HepG2 (cell line): ENCODE data around the gene UQCR10. TPM values are rescaled to one million over a fixed set of nuclear protein-coding genes. Genes with fewer than 3 reads are reported as not detected.

Source experiments
- ARHGAP35 ChIP-seq: sonication (generic); formaldehyde crosslinking; IDR thresholded peaks from 2 replicates; pipeline ENCODE4 v1.9.0; 2022; ENCODE audit warnings: mild to moderate bottlenecking, inconsistent platforms, moderate library complexity, missing genetic modification reagents, borderline replicate concordance
- ASH2L ChIP-seq: fragments of 300-600, 200-600 bp; sonication (generic); IDR thresholded peaks from 2 replicates; pipeline ENCODE4 v1.7.0; 2017; ENCODE audit warnings: low read depth, mild to moderate bottlenecking, moderate library complexity, mixed read lengths, low read length; ENCODE audit not compliant: insufficient read length
- FOXK2 ChIP-seq: fragments of 450-650 bp; IDR thresholded peaks from 2 replicates; pipeline ENCODE4 v1.6.1; 2016
- KDM3A ChIP-seq: IDR thresholded peaks from 2 replicates; pipeline ENCODE4 v1.6.1; 2018; ENCODE audit warnings: low read depth, missing compliant biosample characterization
- MXI1 ChIP-seq: IDR thresholded peaks from 3 replicates; pipeline ENCODE4 v1.6.1; 2012; ENCODE audit warnings: low read depth, low read length, inconsistent platforms, borderline replicate concordance
- NFE2 ChIP-seq: sonication (generic); formaldehyde crosslinking; IDR thresholded peaks from 2 replicates; pipeline ENCODE4 v1.4.0; 2020; ENCODE audit warnings: missing genetic modification reagents
- NR2F6 ChIP-seq, 2 experiments: IDR thresholded peaks; 2 replicates each; pipeline ENCODE4 v1.6.1; 2016; ENCODE audit warnings: antibody characterized with exemption in 1 of 2, mild to moderate bottlenecking in 1 of 2
- PRDM10 ChIP-seq: sonication (generic); formaldehyde crosslinking; IDR thresholded peaks from 2 replicates; pipeline ENCODE4 v1.4.0; 2020; ENCODE audit warnings: low read depth, missing genetic modification reagents
- PTBP1 ChIP-seq: fragments of 200-400 bp; formaldehyde crosslinking; IDR thresholded peaks from 2 replicates; pipeline ENCODE4 v1.6.1; 2018; ENCODE audit warnings: low read length, low read depth; ENCODE audit not compliant: poor library complexity, severe bottlenecking
- RXRA ChIP-seq: sonication (generic); formaldehyde crosslinking; IDR thresholded peaks from 2 replicates; pipeline ENCODE4 v1.5.1; 2020; ENCODE audit warnings: missing genetic modification reagents
- SIX4 ChIP-seq: sonication (generic); formaldehyde crosslinking; IDR thresholded peaks from 2 replicates; pipeline ENCODE4 v1.4.0; 2020; ENCODE audit warnings: missing genetic modification reagents
- SNRNP70 ChIP-seq: fragments of 200-400 bp; formaldehyde crosslinking; IDR thresholded peaks from 2 replicates; pipeline ENCODE4 v1.6.1; 2017; ENCODE audit warnings: mild to moderate bottlenecking, low read depth, low read length, moderate library complexity
- SP4 ChIP-seq: sonication (generic); formaldehyde crosslinking; IDR thresholded peaks from 2 replicates; pipeline ENCODE4 v1.8.1; 2023; ENCODE audit warnings: mild to moderate bottlenecking, missing genetic modification reagents
- TOPORS ChIP-seq: sonication (generic); formaldehyde crosslinking; IDR thresholded peaks from 2 replicates; pipeline ENCODE4 v1.8.0; 2023; ENCODE audit warnings: mild to moderate bottlenecking, missing genetic modification reagents
- ZBTB7B ChIP-seq: sonication (generic); formaldehyde crosslinking; IDR thresholded peaks from 2 replicates; pipeline ENCODE4 v1.4.0; 2020; ENCODE audit warnings: missing genetic modification reagents
- ZNF253 ChIP-seq: sonication (generic); formaldehyde crosslinking; IDR thresholded peaks from 2 replicates; pipeline ENCODE4 v1.8.0; 2022; ENCODE audit warnings: mild to moderate bottlenecking, missing genetic modification reagents, borderline replicate concordance
- ZNF562 ChIP-seq: sonication (generic); formaldehyde crosslinking; IDR thresholded peaks from 2 replicates; pipeline ENCODE4 v1.8.0; 2022; ENCODE audit warnings: missing genetic modification reagents, borderline replicate concordance
- ZNF570 ChIP-seq: sonication (generic); formaldehyde crosslinking; IDR thresholded peaks from 2 replicates; pipeline ENCODE4 v1.4.0; 2020; ENCODE audit warnings: mild to moderate bottlenecking, missing genetic modification reagents, borderline replicate concordance
- ZNF619 ChIP-seq: sonication (generic); formaldehyde crosslinking; IDR thresholded peaks from 2 replicates; pipeline ENCODE4 v1.4.0; 2020; ENCODE audit warnings: mild to moderate bottlenecking, missing genetic modification reagents
- ZNF75D ChIP-seq: sonication (generic); formaldehyde crosslinking; IDR thresholded peaks from 2 replicates; pipeline ENCODE4 v1.8.1; 2023; ENCODE audit warnings: missing genetic modification reagents, mild to moderate bottlenecking, borderline replicate concordance
- ZNF83 ChIP-seq: sonication (generic); formaldehyde crosslinking; IDR thresholded peaks from 2 replicates; pipeline ENCODE4 v1.4.0; 2020; ENCODE audit warnings: missing genetic modification reagents, mild to moderate bottlenecking, borderline replicate concordance
- ZSCAN22 ChIP-seq: sonication (generic); formaldehyde crosslinking; IDR thresholded peaks from 2 replicates; pipeline ENCODE4 v1.4.0; 2020; ENCODE audit warnings: mild to moderate bottlenecking, missing genetic modification reagents
- polyA plus RNA-seq, 8 experiments: library from polyadenylated mRNA; depleted of rRNA in 3 of 8; stranded (reverse) in 7 of 8; unstranded in 1 of 8; fragments of >200 nt; fragmentation: Illumina TruSeq in 4 of 8; extraction: Trizol in 4 of 8; gene quantifications; 2 replicates each; pipeline versions ENCODE4 v1.2.1 to v1.2.3, GENCODE V29; 2011 to 2016; ENCODE audit warnings: low read depth in 4 of 8, missing spikeins in 1 of 8, mixed read lengths in 1 of 8; ENCODE audit not compliant: insufficient read depth in 1 of 8
- total RNA-seq, 5 experiments: library from RNA; depleted of rRNA; stranded (reverse); fragments of >200 nt; fragmentation: Illumina TruSeq; extraction: Trizol; gene quantifications; 2 replicates each; pipeline ENCODE4 v1.2.3, GENCODE V29; 2016; ENCODE audit warnings: low read depth in 1 of 5
- TF ChIP-seq, protein P1 (sequence below): sonication (generic); formaldehyde crosslinking; IDR thresholded peaks from 2 replicates; pipeline ENCODE4 v1.4.0; 2020; ENCODE audit warnings: missing genetic modification reagents
- TF ChIP-seq, protein P2 (sequence below): sonication (generic); formaldehyde crosslinking; IDR thresholded peaks from 2 replicates; pipeline ENCODE4 v1.8.0; 2022; ENCODE audit warnings: mild to moderate bottlenecking, missing genetic modification reagents, moderate library complexity

Gene UQCR10
- total and polyA plus RNA-seq, 2 of the 13 experiments (the other 11 are each of a cell fraction or from before 2014, with no cell fraction given), result 225 to 232 TPM

DNA sequence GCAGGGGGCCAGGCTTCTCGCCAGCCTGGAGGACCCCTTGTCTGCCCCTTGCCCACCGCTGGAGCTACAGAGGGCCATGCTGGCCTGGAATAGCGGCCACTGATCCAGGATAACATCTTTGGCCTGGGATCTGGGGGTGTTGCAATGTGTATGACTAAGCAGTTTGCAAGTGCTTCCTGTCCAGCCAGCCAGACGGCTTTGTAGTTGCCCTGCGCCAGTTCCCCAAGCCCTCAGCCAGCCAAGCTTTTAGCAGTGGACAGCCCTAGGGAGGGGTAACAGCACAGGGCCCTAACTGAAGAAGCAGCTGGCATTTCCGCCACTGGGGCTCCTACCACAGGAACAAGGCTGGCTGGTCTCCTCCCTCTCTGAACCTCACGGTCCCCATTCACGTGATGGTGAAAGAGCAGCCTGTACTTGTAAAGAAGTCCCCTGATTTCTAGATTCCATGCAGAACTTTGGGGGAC is 32.1 kb downstream of the UQCR10 start (continued):
- no peak for TF ChIP-seq ZNF570
- TF ChIP-seq KDM3A (CRISPR knock-in tag), result 0 out of 2 replicates have a peak, but pooled peaks have one; percentile 30
- TF ChIP-seq ARHGAP35 (CRISPR knock-in tag), result no peak; the same call in 1 of the 2 replicates
- peak; percentile 56; the same call in 1 of the 2 replicates for TF ChIP-seq NR2F6 (IDR thresholded peaks at IDR 0.05)
- peak; percentile 50; the same call in 1 of the 2 replicates for TF ChIP-seq NR2F6 (CRISPR knock-in tag; IDR thresholded peaks at IDR 0.05)
- TF ChIP-seq ZSCAN22 (CRISPR knock-in tag), result no peak
- no peak for TF ChIP-seq ZNF75D
- TF ChIP-seq FOXK2, result no peak
- no peak for TF ChIP-seq PTBP1
- peak; percentile 59; the same call in 1 of the 2 replicates for TF ChIP-seq ZBTB7B
- TF ChIP-seq ZNF619, result no peak
- no peak for TF ChIP-seq SNRNP70
- no peak for TF ChIP-seq SIX4 (CRISPR knock-in tag)
- TF ChIP-seq RXRA, result peak; percentile 76
- TF ChIP-seq ASH2L, result no peak
- TF ChIP-seq NFE2, result peak; percentile 99
- no peak for TF ChIP-seq ZNF562 (CRISPR knock-in tag)
- no peak for TF ChIP-seq PRDM10 (CRISPR knock-in tag)
- TF ChIP-seq, protein P1, sequence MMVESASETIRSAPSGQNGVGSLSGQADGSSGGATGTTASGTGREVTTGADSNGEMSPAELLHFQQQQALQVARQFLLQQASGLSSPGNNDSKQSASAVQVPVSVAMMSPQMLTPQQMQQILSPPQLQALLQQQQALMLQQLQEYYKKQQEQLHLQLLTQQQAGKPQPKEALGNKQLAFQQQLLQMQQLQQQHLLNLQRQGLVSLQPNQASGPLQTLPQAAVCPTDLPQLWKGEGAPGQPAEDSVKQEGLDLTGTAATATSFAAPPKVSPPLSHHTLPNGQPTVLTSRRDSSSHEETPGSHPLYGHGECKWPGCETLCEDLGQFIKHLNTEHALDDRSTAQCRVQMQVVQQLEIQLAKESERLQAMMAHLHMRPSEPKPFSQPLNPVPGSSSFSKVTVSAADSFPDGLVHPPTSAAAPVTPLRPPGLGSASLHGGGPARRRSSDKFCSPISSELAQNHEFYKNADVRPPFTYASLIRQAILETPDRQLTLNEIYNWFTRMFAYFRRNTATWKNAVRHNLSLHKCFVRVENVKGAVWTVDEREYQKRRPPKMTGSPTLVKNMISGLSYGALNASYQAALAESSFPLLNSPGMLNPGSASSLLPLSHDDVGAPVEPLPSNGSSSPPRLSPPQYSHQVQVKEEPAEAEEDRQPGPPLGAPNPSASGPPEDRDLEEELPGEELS (CRISPR knock-in tag), result peak; percentile 44; the same call in 1 of the 2 replicates
- TF ChIP-seq, protein P2, sequence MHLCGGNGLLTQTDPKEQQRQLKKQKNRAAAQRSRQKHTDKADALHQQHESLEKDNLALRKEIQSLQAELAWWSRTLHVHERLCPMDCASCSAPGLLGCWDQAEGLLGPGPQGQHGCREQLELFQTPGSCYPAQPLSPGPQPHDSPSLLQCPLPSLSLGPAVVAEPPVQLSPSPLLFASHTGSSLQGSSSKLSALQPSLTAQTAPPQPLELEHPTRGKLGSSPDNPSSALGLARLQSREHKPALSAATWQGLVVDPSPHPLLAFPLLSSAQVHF (CRISPR knock-in tag), result no peak
- no peak for TF ChIP-seq ZNF253
- no peak for TF ChIP-seq MXI1
- TF ChIP-seq TOPORS (CRISPR knock-in tag), result no peak
- TF ChIP-seq SP4, result peak; percentile 17; the same call in 1 of the 2 replicates
- TF ChIP-seq ZNF83 (CRISPR knock-in tag), result no peak
